Testis (tissue), 3 donors: Measurements from ENCODE around the gene ICAM2. TPM values are rescaled to one million over a fixed set of nuclear protein-coding genes. Genes with fewer than 3 reads are reported as not detected.

Experiments used
- DNase-seq: peaks from one replicate; pipeline ENCODE4 v3.0.0-alpha.2; 2019
- H3K27ac ChIP-seq, 2 donors: fragments of 200-600 bp; sonication (generic); one replicate each; pipeline ENCODE4 v1.5.1; 2019
- H3K27me3 ChIP-seq: fragments of 200-600 bp; sonication (generic); one replicate; pipeline ENCODE4 v1.5.1; 2019
- H3K36me3 ChIP-seq: fragments of 200-600 bp; sonication (generic); one replicate; pipeline ENCODE4 v1.5.1; 2017; ENCODE audit warnings: low read depth; ENCODE audit errors: missing control alignments
- H3K4me1 ChIP-seq: fragments of 200-600 bp; sonication (generic); one replicate; pipeline ENCODE4 v1.5.1; 2019
- H3K4me3 ChIP-seq, 2 donors: fragments of 200-600 bp; sonication (generic); one replicate each; pipeline ENCODE4 v1.5.1; 2017 to 2019
- H3K9me3 ChIP-seq: fragments of 200-600 bp; sonication (generic); one replicate; pipeline ENCODE4 v1.5.1; 2017
- POLR2A ChIP-seq: fragments of 450-650 bp; IDR thresholded peaks from one replicate; pipeline ENCODE4 v1.6.1; 2017; ENCODE audit warnings: antibody characterized with exemption, mild to moderate bottlenecking, moderate library complexity
- WGBS, 2 donors: methylation state at CpG; one replicate each; pipeline ENCODE4 v1.1.5; 2018; 5-methylcytosine and 5-hydroxymethylcytosine counted together
- intact Hi-C: fragments of 100-400 bp; cut with DNase I; formaldehyde crosslinking; loops from one replicate; pipeline ENCODE4 v1.15.1; 2023; ENCODE audit warnings: low total_unique reads
- polyA plus RNA-seq: library from polyadenylated mRNA; stranded (reverse); fragments of 350-450 nt; fragmentation: Illumina TruSeq; extraction: RNeasy Lipid Tissue Mini Kit (QIAGEN cat#74804); gene quantifications from one replicate; pipeline ENCODE4 v1.2.3, GENCODE V29; 2014; ENCODE audit warnings: low read depth, low replicate concordance; ENCODE audit not compliant: insufficient read depth
- total RNA-seq, 2 donors: library from RNA; depleted of rRNA; stranded (reverse); fragments of >200 nt; gene quantifications; one replicate each; pipeline ENCODE4 v1.2.3, GENCODE V29; 2016
- TF ChIP-seq, protein P1 (sequence below), 3 experiments: fragments of 450-650 bp in 2 of 3; fragments of 200-600 bp in 1 of 3; sonication (generic) in 1 of 3; IDR thresholded peaks; one replicate each; pipeline ENCODE4 v1.5.1; 2016 to 2019; ENCODE audit warnings: antibody characterized with exemption in 3 of 3, mild to moderate bottlenecking in 2 of 3, moderate library complexity in 1 of 3

The ICAM2 gene
- total and polyA plus RNA-seq, 3 donors from 2014 or later, result 5.2 to 12.1 (median 11.3) TPM

GRCh38 chr17:63986821-63987220, 33.6 kb downstream of the ICAM2 start:
- intact Hi-C loops, result no loop called here
- no peak overlapping the region for H3K27ac ChIP-seq
- 70 to 74% methylated on average over 3 of the region's 3 CpGs for WGBS, 2 donors
- no peak overlapping the region for H3K4me3 ChIP-seq
- no peaks in the 10 kb centered on the region for H3K36me3 ChIP-seq
- no peaks in the 10 kb centered on the region for H3K9me3 ChIP-seq
- no peak for DNase-seq
- H3K4me1 ChIP-seq, result peaks cover 35% of the 10 kb centered on the region
- H3K27me3 ChIP-seq, result no peaks in the 10 kb centered on the region
- TF ChIP-seq, protein P1, sequence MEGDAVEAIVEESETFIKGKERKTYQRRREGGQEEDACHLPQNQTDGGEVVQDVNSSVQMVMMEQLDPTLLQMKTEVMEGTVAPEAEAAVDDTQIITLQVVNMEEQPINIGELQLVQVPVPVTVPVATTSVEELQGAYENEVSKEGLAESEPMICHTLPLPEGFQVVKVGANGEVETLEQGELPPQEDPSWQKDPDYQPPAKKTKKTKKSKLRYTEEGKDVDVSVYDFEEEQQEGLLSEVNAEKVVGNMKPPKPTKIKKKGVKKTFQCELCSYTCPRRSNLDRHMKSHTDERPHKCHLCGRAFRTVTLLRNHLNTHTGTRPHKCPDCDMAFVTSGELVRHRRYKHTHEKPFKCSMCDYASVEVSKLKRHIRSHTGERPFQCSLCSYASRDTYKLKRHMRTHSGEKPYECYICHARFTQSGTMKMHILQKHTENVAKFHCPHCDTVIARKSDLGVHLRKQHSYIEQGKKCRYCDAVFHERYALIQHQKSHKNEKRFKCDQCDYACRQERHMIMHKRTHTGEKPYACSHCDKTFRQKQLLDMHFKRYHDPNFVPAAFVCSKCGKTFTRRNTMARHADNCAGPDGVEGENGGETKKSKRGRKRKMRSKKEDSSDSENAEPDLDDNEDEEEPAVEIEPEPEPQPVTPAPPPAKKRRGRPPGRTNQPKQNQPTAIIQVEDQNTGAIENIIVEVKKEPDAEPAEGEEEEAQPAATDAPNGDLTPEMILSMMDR (IDR thresholded peaks at IDR 0.05), result no peak
- TF ChIP-seq POLR2A, result no peak

- no peak overlapping the region for H3K27ac ChIP-seq
- 92 to 93% methylated on average over 5 to 13 of the region's 13 CpGs for WGBS, 2 donors
- H3K9me3 ChIP-seq, result no peaks in the 10 kb centered on the region
- H3K27me3 ChIP-seq, result no peaks in the 10 kb centered on the region
- H3K4me1 ChIP-seq, result peaks cover 37% of the 10 kb centered on the region
- no peak overlapping the region for H3K4me3 ChIP-seq
- H3K36me3 ChIP-seq, result no peaks in the 10 kb centered on the region
- TF ChIP-seq, protein P1 (IDR thresholded peaks at IDR 0.05), result no peak
- no peak for TF ChIP-seq POLR2A
- no peak for DNase-seq
- intact Hi-C loops, result no loop called here
Measured at GRCh38 chr17:63985387-63986140, 34.9 kb downstream of the ICAM2 start.

- intact Hi-C loops, result no loop called here
- Histone ChIP-seq H3K4me1 (peaks cover 45% of the 10 kb centered on the region), H3K9me3 (no peaks in the 10 kb centered on the region), H3K4me3 (no peak overlapping the region), H3K27ac (peak overlapping the region in 1 of 2 donors; percentile 63), H3K36me3 (no peaks in the 10 kb centered on the region), H3K27me3 (no peaks in the 10 kb centered on the region)
- peak; percentile 35 for DNase-seq
- TF ChIP-seq, protein P1 (IDR thresholded peaks at IDR 0.05), result no peak
- TF ChIP-seq POLR2A, result no peak
- WGBS, 2 donors, result 78 to 89% methylated on average over 10 to 16 of the region's 16 CpGs
Measured at GRCh38 chr17:63984651-63985386, 35.6 kb downstream of the ICAM2 start.

DNA sequence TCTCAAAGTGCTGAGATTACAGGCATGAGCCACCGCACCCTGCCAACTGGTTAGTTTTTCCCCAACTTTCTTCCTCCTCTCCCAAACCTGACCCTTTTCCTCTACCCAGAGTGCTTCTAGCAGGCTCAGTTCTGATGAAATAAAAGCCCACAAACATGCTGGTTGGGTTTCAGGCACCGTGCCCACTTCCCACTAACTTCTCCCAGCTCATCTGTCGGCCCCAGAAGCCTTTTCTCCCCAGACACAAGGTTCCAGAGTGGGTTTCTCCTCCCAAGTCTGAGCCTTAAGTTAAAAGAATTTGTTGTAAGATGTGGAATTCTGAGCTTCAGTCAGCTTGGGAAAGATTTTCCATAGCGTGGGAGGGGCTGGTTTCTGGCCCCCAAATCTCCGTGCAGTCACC, 36.2 kb downstream of the ICAM2 start:
- H3K9me3 ChIP-seq, result no peaks in the 10 kb centered on the region
- TF ChIP-seq, protein P1 (IDR thresholded peaks at IDR 0.05), result no peak
- TF ChIP-seq POLR2A, result no peak
- H3K36me3 ChIP-seq, result no peaks in the 10 kb centered on the region
- H3K4me3 ChIP-seq, result no peak overlapping the region
- no peaks in the 10 kb centered on the region for H3K27me3 ChIP-seq
- WGBS, 2 donors, result 68 to 70% methylated on average over 5 of the region's 5 CpGs
- intact Hi-C loops, result no loop called here
- no peak for DNase-seq
- peaks cover 45% of the 10 kb centered on the region for H3K4me1 ChIP-seq
- peak overlapping the region in 1 of 2 donors; percentile 63 for H3K27ac ChIP-seq
